ENCODE measurements around the gene ZFR2. TPM values are rescaled to one million over a fixed set of nuclear protein-coding genes. Genes with fewer than 3 reads are reported as not detected.
A peak's percentile ranks its signal among the peaks of the same experiment; 100 is the strongest.

The ZFR2 gene
- total and polyA plus RNA-seq, 10 of the 15 experiments (the other 5 are each of a cell fraction or from before 2014, with no cell fraction given) = 0.18 TPM; not detected in 9

DNA sequence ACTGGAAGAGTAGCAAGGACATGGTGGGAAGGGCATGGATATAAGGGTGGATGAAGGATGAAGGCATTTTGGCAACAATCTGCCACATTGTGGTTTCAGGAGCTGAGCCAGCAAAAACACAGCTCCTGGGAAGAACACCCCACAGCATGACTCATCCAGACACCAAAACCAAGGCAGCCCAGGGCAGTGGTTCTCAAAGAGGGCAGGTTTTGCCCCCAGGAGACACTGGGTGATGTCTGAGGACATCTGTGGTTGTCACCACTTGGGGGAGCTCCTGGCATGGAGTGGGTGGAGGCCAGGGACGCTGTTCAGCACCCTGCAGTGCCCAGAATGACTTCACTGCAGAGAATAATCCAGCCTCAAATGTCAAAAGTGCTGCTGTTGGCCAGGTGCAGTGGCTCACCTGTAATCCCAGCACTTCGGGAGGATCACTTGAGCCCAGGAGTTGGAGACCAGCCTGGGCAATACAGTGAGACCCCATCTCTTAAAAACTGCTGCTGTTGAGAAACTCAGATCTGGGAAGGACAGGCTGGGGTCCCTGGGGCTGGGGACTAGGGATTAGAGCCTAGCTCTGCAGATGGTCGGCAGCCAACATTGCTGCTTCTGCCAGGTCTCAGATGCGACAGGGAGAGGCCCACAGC is 16.1 kb downstream of the ZFR2 start:
- BruUV-seq (replicated peaks) = no TSS peak
- ChIA-PET POLR2A (no interaction called here), SMC1A (ENCODE audit: uncharacterized antibody, unreplicated experiment) (no interaction called here), CTCF (interaction anchor here (1.2 to 1.4 kb wide), 2 partner anchors 57 to 287 kb away, joined by 3 read pairs; no protein-coding TSS in a partner anchor), RAD21 (ENCODE audit: unreplicated experiment) (no interaction called here)
- intact Hi-C loops (cut with micrococcal nuclease; ENCODE audit: unreplicated experiment) (no loop called here), in situ Hi-C loops (cut with MboI) (no loop called here)
- Histone ChIP-seq H2AFZ (ENCODE audit: control insufficient read depth, low read depth, low read length) (no peak overlapping the region), H3K9ac (ENCODE audit: control insufficient read depth, insufficient read depth, low read length) (no peak overlapping the region), H3K36me3 (ENCODE audit: control insufficient read depth in 2 of 2, insufficient read depth in 2 of 2, low read length in 1 of 2) (no peaks in the 10 kb centered on the region), H3K4me2 (ENCODE audit: control insufficient read depth, insufficient read depth) (no peak overlapping the region), H3K9me3 (replicated peaks; ENCODE audit: control insufficient read depth, insufficient read depth, low read length) (peaks cover 8% of the 10 kb centered on the region; the same call in 2 of the 3 replicates), H3K27ac (ENCODE audit: control insufficient read depth, insufficient read depth) (no peak overlapping the region), H3K27me3 (replicated peaks in 1 of 2; ENCODE audit: control insufficient read depth in 2 of 2, insufficient read depth in 2 of 2, low read length in 1 of 2) (no peaks in the 10 kb centered on the region), H3K4me3 (no peak overlapping the region), H4K20me1 (ENCODE audit: control insufficient read depth, insufficient read depth) (no peaks in the 10 kb centered on the region), H3K79me2 (ENCODE audit: control insufficient read depth, insufficient read depth, low read length) (no peaks in the 10 kb centered on the region), H3K4me1 (ENCODE audit: control insufficient read depth, insufficient read depth, low read length) (no peaks in the 10 kb centered on the region)
- FAIRE-seq (no peak), DNase-seq (ENCODE audit: low read depth, low spot score) (no peak), ATAC-seq (no peak)
- TF ChIP-seq JUNB (IDR thresholded peaks at IDR 0.05) = no peak
- TF ChIP-seq RAD21 (IDR thresholded peaks at IDR 0.05; ENCODE audit: insufficient read depth, low read depth, low read length) = peak; percentile 31; the same call in 1 of the 2 replicates
- TF ChIP-seq ATF7 (IDR thresholded peaks at IDR 0.05; ENCODE audit: low read depth) = no peak
- TF ChIP-seq, protein P1, sequence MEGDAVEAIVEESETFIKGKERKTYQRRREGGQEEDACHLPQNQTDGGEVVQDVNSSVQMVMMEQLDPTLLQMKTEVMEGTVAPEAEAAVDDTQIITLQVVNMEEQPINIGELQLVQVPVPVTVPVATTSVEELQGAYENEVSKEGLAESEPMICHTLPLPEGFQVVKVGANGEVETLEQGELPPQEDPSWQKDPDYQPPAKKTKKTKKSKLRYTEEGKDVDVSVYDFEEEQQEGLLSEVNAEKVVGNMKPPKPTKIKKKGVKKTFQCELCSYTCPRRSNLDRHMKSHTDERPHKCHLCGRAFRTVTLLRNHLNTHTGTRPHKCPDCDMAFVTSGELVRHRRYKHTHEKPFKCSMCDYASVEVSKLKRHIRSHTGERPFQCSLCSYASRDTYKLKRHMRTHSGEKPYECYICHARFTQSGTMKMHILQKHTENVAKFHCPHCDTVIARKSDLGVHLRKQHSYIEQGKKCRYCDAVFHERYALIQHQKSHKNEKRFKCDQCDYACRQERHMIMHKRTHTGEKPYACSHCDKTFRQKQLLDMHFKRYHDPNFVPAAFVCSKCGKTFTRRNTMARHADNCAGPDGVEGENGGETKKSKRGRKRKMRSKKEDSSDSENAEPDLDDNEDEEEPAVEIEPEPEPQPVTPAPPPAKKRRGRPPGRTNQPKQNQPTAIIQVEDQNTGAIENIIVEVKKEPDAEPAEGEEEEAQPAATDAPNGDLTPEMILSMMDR (IDR thresholded peaks at IDR 0.05 in 2 of 3, conservative IDR thresholded peaks at IDR 0.05 in 1 of 3; ENCODE audit: control insufficient read depth in 2 of 3, extremely low read depth in 1 of 3, insufficient read depth in 1 of 3, low read depth in 3 of 3, low read length in 3 of 3) = peak in 2 of 3 experiments; percentile 15 to 34; a peak in 1 of 6 replicates
- 6% methylated on average over 4 of the region's 4 CpGs for WGBS (ENCODE audit: insufficient coverage, insufficient replicate concordance, low lambda C conversion rate, missing lambda C conversion rate)

DNA sequence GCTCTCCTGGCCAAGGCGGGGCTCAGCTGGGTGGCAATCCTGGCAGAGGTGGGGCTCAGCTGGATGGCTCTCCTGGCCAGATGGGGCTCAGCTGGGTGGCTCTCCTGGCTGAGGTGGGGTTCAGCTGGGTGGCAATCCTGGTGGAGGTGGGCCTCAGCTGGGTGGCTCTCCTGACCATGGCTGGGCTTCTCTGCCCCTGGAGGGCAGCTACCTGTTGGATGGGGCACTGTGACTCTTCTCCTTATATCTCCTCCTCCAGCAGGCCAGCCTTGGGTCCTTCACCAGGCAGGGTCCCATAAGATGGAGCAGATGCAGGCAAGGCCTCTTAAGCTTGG is 16.7 kb downstream of the ZFR2 start:
- Histone ChIP-seq H4K20me1 (ENCODE audit: control insufficient read depth, insufficient read depth) (no peaks in the 10 kb centered on the region), H3K27me3 (replicated peaks in 1 of 2; ENCODE audit: control insufficient read depth in 2 of 2, insufficient read depth in 2 of 2, low read length in 1 of 2) (no peaks in the 10 kb centered on the region), H3K4me1 (ENCODE audit: control insufficient read depth, insufficient read depth, low read length) (no peaks in the 10 kb centered on the region), H3K27ac (ENCODE audit: control insufficient read depth, insufficient read depth) (no peak overlapping the region), H3K4me2 (ENCODE audit: control insufficient read depth, insufficient read depth) (no peak overlapping the region), H3K36me3 (ENCODE audit: control insufficient read depth in 2 of 2, insufficient read depth in 2 of 2, low read length in 1 of 2) (no peaks in the 10 kb centered on the region), H3K9me3 (replicated peaks; ENCODE audit: control insufficient read depth, insufficient read depth, low read length) (peaks cover 8% of the 10 kb centered on the region; the same call in 2 of the 3 replicates), H3K4me3 (no peak overlapping the region), H3K79me2 (ENCODE audit: control insufficient read depth, insufficient read depth, low read length) (no peaks in the 10 kb centered on the region), H3K9ac (ENCODE audit: control insufficient read depth, insufficient read depth, low read length) (no peak overlapping the region), H2AFZ (ENCODE audit: control insufficient read depth, low read depth, low read length) (no peak overlapping the region)
- ChIA-PET CTCF (interaction anchor here (1.4 kb wide), 1 partner anchor 288 kb away, joined by 3 read pairs; no protein-coding TSS in a partner anchor), POLR2A (interaction anchor here (0.5 kb wide), 1 partner anchor 1615 kb away, joined by 3 read pairs; no protein-coding TSS in a partner anchor), RAD21 (ENCODE audit: unreplicated experiment) (no interaction called here), SMC1A (ENCODE audit: uncharacterized antibody, unreplicated experiment) (no interaction called here)
- in situ Hi-C loops (cut with MboI) (no loop called here), intact Hi-C loops (cut with micrococcal nuclease; ENCODE audit: unreplicated experiment) (no loop called here)
- ATAC-seq = no peak
- WGBS (ENCODE audit: insufficient coverage, insufficient replicate concordance, low lambda C conversion rate, missing lambda C conversion rate) = 100% methylated on average over 1 of the region's 1 CpG
- no peak for FAIRE-seq
- BruUV-seq (replicated peaks) = no TSS peak
- no peak for DNase-seq (ENCODE audit: low read depth, low spot score)
- TF ChIP-seq ZNF24 (IDR thresholded peaks at IDR 0.05) = no peak
- TF ChIP-seq, protein P2, sequence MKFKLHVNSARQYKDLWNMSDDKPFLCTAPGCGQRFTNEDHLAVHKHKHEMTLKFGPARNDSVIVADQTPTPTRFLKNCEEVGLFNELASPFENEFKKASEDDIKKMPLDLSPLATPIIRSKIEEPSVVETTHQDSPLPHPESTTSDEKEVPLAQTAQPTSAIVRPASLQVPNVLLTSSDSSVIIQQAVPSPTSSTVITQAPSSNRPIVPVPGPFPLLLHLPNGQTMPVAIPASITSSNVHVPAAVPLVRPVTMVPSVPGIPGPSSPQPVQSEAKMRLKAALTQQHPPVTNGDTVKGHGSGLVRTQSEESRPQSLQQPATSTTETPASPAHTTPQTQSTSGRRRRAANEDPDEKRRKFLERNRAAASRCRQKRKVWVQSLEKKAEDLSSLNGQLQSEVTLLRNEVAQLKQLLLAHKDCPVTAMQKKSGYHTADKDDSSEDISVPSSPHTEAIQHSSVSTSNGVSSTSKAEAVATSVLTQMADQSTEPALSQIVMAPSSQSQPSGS (IDR thresholded peaks at IDR 0.05; ENCODE audit: low read length) = no peak
- TF ChIP-seq LARP7 (IDR thresholded peaks at IDR 0.05) = no peak
- TF ChIP-seq CREB1 (IDR thresholded peaks at IDR 0.05; ENCODE audit: low read depth) = no peak
- TF ChIP-seq, protein P3, sequence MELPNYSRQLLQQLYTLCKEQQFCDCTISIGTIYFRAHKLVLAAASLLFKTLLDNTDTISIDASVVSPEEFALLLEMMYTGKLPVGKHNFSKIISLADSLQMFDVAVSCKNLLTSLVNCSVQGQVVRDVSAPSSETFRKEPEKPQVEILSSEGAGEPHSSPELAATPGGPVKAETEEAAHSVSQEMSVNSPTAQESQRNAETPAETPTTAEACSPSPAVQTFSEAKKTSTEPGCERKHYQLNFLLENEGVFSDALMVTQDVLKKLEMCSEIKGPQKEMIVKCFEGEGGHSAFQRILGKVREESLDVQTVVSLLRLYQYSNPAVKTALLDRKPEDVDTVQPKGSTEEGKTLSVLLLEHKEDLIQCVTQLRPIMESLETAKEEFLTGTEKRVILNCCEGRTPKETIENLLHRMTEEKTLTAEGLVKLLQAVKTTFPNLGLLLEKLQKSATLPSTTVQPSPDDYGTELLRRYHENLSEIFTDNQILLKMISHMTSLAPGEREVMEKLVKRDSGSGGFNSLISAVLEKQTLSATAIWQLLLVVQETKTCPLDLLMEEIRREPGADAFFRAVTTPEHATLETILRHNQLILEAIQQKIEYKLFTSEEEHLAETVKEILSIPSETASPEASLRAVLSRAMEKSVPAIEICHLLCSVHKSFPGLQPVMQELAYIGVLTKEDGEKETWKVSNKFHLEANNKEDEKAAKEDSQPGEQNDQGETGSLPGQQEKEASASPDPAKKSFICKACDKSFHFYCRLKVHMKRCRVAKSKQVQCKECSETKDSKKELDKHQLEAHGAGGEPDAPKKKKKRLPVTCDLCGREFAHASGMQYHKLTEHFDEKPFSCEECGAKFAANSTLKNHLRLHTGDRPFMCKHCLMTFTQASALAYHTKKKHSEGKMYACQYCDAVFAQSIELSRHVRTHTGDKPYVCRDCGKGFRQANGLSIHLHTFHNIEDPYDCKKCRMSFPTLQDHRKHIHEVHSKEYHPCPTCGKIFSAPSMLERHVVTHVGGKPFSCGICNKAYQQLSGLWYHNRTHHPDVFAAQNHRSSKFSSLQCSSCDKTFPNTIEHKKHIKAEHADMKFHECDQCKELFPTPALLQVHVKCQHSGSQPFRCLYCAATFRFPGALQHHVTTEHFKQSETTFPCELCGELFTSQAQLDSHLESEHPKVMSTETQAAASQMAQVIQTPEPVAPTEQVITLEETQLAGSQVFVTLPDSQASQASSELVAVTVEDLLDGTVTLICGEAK (IDR thresholded peaks at IDR 0.05; ENCODE audit: borderline replicate concordance) = no peak
- no peak for TF ChIP-seq PAX5 (IDR thresholded peaks at IDR 0.05; ENCODE audit: borderline replicate concordance, low read depth, low read length)
